HG03354 (cell line): Measurements from ENCODE around the gene ART1.
"Not testable (repeated sequence)": the region's sequence is repeated elsewhere in the genome, so short reads cannot be mapped to it uniquely, and the experiment has no call there.

Source experiments
- ATAC-seq: cut with Tn5 transposase; IDR thresholded peaks from one replicate; pipeline ENCODE4 v1.9.1; 2021; ENCODE audit warnings: mild to moderate bottlenecking; ENCODE audit not compliant: unreplicated experiment, poor library complexity, severe bottlenecking

ART1 gene

GRCh38 chr11:3627291-3627690 lies 17.6 kb upstream of the ART1 start:
- no peak for ATAC-seq

GRCh38 chr11:3631331-3631730 lies 13.6 kb upstream of the ART1 start:
- ATAC-seq: no peak

GRCh38 chr11:3632070-3632660 lies 12.8 kb upstream of the ART1 start:
- ATAC-seq: no peak

GRCh38 chr11:3635641-3636375 lies 9.1 kb upstream of the ART1 start:
- no peak for ATAC-seq

GRCh38 chr11:3637201-3637600 lies 7.7 kb upstream of the ART1 start:
- ATAC-seq: no peak

- ATAC-seq: no peak
These were observed 6.4 kb upstream of the ART1 start for GRCh38 chr11:3638513-3638912.

- no peak for ATAC-seq
These were observed 5.1 kb upstream of the ART1 start for GRCh38 chr11:3639841-3640240.

GRCh38 chr11:3641191-3641590 lies 3.7 kb upstream of the ART1 start:
- ATAC-seq: no peak

- ATAC-seq: no peak
These were observed 3.2 kb upstream of the ART1 start, which contains the start of gene ART5 for GRCh38 chr11:3641701-3642070. Gene ART5, minus strand, starts transcription at chr11:3641992. Its CDS starts 130 bp downstream, at chr11:3641862.

- peak; percentile 46 for ATAC-seq
These were observed 2.6 kb upstream of the ART1 start for GRCh38 chr11:3642071-3642951.

GRCh38 chr11:3643102-3643546 lies 1.8 kb upstream of the ART1 start:
- ATAC-seq: not testable (repeated sequence)

GRCh38 chr11:3645552-3645951 lies 624 bp downstream of the ART1 start:
- ATAC-seq: no peak

- ATAC-seq: not testable (repeated sequence)
These were observed 3.9 kb downstream of the ART1 start for GRCh38 chr11:3648843-3649242.

GRCh38 chr11:3649374-3649773 lies 4.4 kb downstream of the ART1 start:
- ATAC-seq: not testable (repeated sequence)

- not testable (repeated sequence) for ATAC-seq
These were observed 7.6 kb downstream of the ART1 start for GRCh38 chr11:3652514-3652913.

GRCh38 chr11:3655547-3655946 lies 10.6 kb downstream of the ART1 start:
- ATAC-seq: no peak

- ATAC-seq: not testable (repeated sequence)
These were observed 12.4 kb downstream of the ART1 start for GRCh38 chr11:3657331-3657730.

- ATAC-seq: no peak
These were observed 13.3 kb downstream of the ART1 start for GRCh38 chr11:3658252-3658651.

GRCh38 chr11:3659595-3660515 lies 14.9 kb downstream of the ART1 start:
- no peak for ATAC-seq
